Pancreas (tissue), 10 donors: ENCODE data around the gene EML6. TPM values are rescaled to one million over a fixed set of nuclear protein-coding genes. Genes with fewer than 3 reads are reported as not detected.

ENCODE experiments used
- ATAC-seq, 4 donors: fragments of 200-7000 bp; cut with Tn5 transposase; one replicate each; pipeline versions ENCODE4 v1.8.0 to v1.9.1; 2020; ENCODE audit warnings: mild to moderate bottlenecking in 4 of 4, moderate library complexity in 4 of 4
- DNase-seq, 6 donors: peaks; one replicate each; pipeline ENCODE4 v3.0.0-alpha.2; 2020
- FAIRE-seq: peaks from 2 replicates; lab custom pipeline; 2012; peaks lifted over from hg19 to GRCh38; lab: Jason Lieb, UNC
- H3K27ac ChIP-seq, 4 donors: fragments of 200-600 bp; sonication (generic); 1 replicate in 3 of 4; 2 replicates in 1 of 4; pipeline versions ENCODE4 v1.5.0 to v1.8.0; 2020
- H3K27me3 ChIP-seq, 4 donors: fragments of 200-600 bp; one replicate each; pipeline ENCODE4 v1.8.0; 2021
- H3K36me3 ChIP-seq, 3 donors: fragments of 200-600 bp; sonication (generic) in 1 of 3; one replicate each; pipeline versions ENCODE4 v1.5.0 to v1.8.0; 2020 to 2021
- H3K4me1 ChIP-seq, 3 donors: fragments of 200-600 bp; one replicate each; pipeline ENCODE4 v1.8.0; 2021
- H3K4me3 ChIP-seq, 4 donors: fragments of 200-600 bp; sonication (generic) in 2 of 4; one replicate each; pipeline versions ENCODE4 v1.5.0 to v1.8.0; 2020 to 2021
- H3K9me3 ChIP-seq, 4 donors: fragments of 200-600 bp; one replicate each; pipeline ENCODE4 v1.8.0; 2021
- CTCF ChIP-seq, 4 donors: fragments of 200-600 bp; sonication (generic) in 3 of 4; IDR thresholded peaks; one replicate each; pipeline versions ENCODE4 v1.5.0 to v1.8.0; 2021; ENCODE audit warnings: antibody characterized with exemption in 4 of 4
- WGBS, 2 donors: extraction: QIAGEN DNeasy Blood & Tissue Kit; methylation state at CpG; one replicate each; pipeline ENCODE4 v1.1.7; 2013; 5-methylcytosine and 5-hydroxymethylcytosine counted together
- intact Hi-C, 3 donors: fragments of 100-400 bp; cut with DNase I; formaldehyde crosslinking; loops; one replicate each; pipeline versions ENCODE4 v1.11.1 to v1.14.2; 2022
- polyA plus RNA-seq, 2 donors: library from polyadenylated mRNA; stranded (reverse); fragments of 200-250 nt; gene quantifications; one replicate each; pipeline ENCODE4 v1.2.3, GENCODE V29; 2013
- total RNA-seq, 6 donors: library from RNA; stranded (reverse); fragmentation: NEBNext Ultra II Directional in 4 of 6; extraction: Animal tissue kit (Norgen Biotek cat#: 25700) in 4 of 6; gene quantifications; one replicate each; pipeline versions ENCODE4 v1.2.1 to v1.2.4, GENCODE V29; 2021 to 2023
- donor health status: healthy with polysubstance abuse.
- donor health status: DM: no; HTN: no; CAD: no; lungs with moderate emphysema.
- donor health status: DM: no; HTN: no; CAD: no.
- donor health status: control.
- donor health status: control.
- donor health status: Bipolar disorder and iron deficiency.
- donor health status: DM: yes; HTN: yes; CAD: no.
- donor health status: DM: no; HTN: no; CAD: no.
- donor health status: DM: no; HTN: no; CAD: no.
- donor health status: DM: yes; HTN: yes; CAD: no.

EML6 gene
- total and polyA plus RNA-seq, 8 donors, result 1.2 to 4.9 (median 2.2) TPM

DNA sequence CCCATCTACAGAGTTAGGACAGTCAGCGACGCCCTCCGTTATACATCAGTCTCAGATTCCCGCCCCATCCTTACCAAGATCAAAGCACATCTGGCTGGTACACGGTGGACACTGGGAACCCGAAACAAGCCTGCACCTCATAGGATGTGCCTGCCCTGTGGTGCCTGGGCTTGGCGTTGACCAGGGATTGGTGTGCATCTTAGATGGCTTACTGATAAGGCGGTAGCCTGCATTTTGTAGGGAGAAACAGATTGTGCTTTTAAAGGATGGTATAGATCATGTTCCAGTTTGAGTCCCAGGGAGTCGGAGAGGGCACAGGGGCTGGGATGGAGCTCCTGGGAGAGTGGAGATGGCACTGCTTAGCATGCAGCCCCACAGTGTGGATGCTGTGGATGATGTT is 108.0 kb downstream of the EML6 start:
- no peak for ATAC-seq
- Histone ChIP-seq H3K9me3 (no peaks in the 10 kb centered on the region), H3K27me3 (no peaks in the 10 kb centered on the region), H3K4me3 (no peak overlapping the region), H3K36me3 (no peaks in the 10 kb centered on the region), H3K4me1 (no peaks in the 10 kb centered on the region), H3K27ac (no peak overlapping the region)
- intact Hi-C loops, result no loop called here
- 89 to 94% methylated on average over 9 of the region's 9 CpGs for WGBS, 2 donors
- no peak for TF ChIP-seq CTCF (IDR thresholded peaks at IDR 0.05)
- FAIRE-seq, result no peak
- DNase-seq, result no peak

DNA sequence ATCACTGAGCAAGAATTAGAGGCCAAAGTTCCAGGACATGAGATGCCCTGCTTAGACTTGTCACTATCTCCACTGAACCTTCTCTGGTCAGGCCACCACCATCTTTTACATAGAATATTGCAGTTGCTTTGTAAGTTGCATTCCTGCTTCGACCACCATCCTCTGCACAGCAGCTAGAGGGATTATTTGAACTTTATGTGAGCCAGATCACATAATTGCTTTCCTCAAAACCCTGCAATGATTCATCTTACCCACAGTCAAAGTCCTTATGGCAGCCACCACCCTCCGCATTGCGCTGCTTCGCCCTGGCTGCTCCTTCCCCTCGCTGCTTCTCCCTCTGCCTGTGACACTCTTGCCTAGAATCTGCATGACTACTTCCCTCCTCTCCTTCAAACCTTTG is 111.3 kb downstream of the EML6 start:
- DNase-seq, result no peak
- no peak for TF ChIP-seq CTCF (IDR thresholded peaks at IDR 0.05)
- 94 to 97% methylated on average over 5 of the region's 5 CpGs for WGBS, 2 donors
- ATAC-seq, result no peak
- intact Hi-C loops, result no loop called here
- Histone ChIP-seq H3K4me3 (no peak overlapping the region), H3K9me3 (no peaks in the 10 kb centered on the region), H3K27me3 (no peaks in the 10 kb centered on the region), H3K36me3 (no peaks in the 10 kb centered on the region), H3K27ac (no peak overlapping the region), H3K4me1 (no peaks in the 10 kb centered on the region)
- FAIRE-seq, result no peak

DNA sequence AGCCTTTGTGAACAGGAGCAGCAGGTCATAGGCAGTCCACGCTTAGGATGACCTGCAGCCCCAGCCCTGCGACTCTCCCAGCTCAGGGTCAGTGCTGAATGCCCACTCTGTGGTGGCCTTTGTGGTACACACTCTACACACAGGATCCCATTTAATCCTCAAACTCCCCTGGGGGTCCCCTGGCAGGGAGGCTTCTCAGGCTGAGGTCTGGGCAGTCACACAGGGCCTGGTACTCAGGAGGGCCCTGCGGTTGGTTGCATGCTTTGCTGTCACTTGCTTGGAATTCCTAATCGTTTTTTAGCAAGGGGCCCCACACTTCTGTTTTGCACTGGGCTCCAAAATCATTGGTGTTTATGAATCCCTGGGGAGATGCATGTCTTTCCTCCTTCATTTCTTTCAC is 113.0 kb downstream of the EML6 start:
- no peaks in the 10 kb centered on the region for H3K27me3 ChIP-seq
- no peaks in the 10 kb centered on the region for H3K4me1 ChIP-seq
- H3K9me3 ChIP-seq, result no peaks in the 10 kb centered on the region
- intact Hi-C loops, result no loop called here
- WGBS, 2 donors, result 75 to 80% methylated on average over 4 of the region's 4 CpGs
- no peak for TF ChIP-seq CTCF (IDR thresholded peaks at IDR 0.05)
- no peaks in the 10 kb centered on the region for H3K36me3 ChIP-seq
- ATAC-seq (no peak), FAIRE-seq (no peak), DNase-seq (no peak)
- H3K4me3 ChIP-seq, result no peak overlapping the region
- no peak overlapping the region for H3K27ac ChIP-seq

GRCh38 chr2:54838585-54839035 is 115.1 kb downstream of the EML6 start:
- no peak for FAIRE-seq

More at GRCh38 chr2:54838585-54839035, 115.1 kb downstream of the EML6 start:
- H3K4me1 ChIP-seq, result no peaks in the 10 kb centered on the region
- no peaks in the 10 kb centered on the region for H3K27me3 ChIP-seq
- intact Hi-C loops, result no loop called here
- 4 to 6% methylated on average over 4 of the region's 4 CpGs for WGBS, 2 donors
- DNase-seq (peak in 5 of 6 donors; percentile 42 to 75 (median 51)), ATAC-seq (peak; percentile 79 to 96 (median 92))
- no peaks in the 10 kb centered on the region for H3K9me3 ChIP-seq
- no peak overlapping the region for H3K27ac ChIP-seq
- TF ChIP-seq CTCF (IDR thresholded peaks at IDR 0.05), result peak; percentile 68 to 95 (median 86)
- no peak overlapping the region for H3K4me3 ChIP-seq
- no peaks in the 10 kb centered on the region for H3K36me3 ChIP-seq
